Activated naive CD8-positive, alpha-beta T cell (primary cell): ENCODE measurements around the gene NUP188.
"Not testable (repeated sequence)": the region's sequence is repeated elsewhere in the genome, so short reads cannot be mapped to it uniquely, and the experiment has no call there.

Source experiments
- H3K27ac Mint-ChIP-seq: one replicate; pipeline ENCODE4 v1.8.0; 2021; ENCODE audit warnings: mixed read lengths
- H3K27me3 Mint-ChIP-seq: one replicate; pipeline ENCODE4 v1.8.0; 2021; ENCODE audit warnings: mixed read lengths
- H3K36me3 Mint-ChIP-seq: one replicate; pipeline ENCODE4 v1.8.0; 2021; ENCODE audit warnings: mixed read lengths
- H3K4me1 Mint-ChIP-seq: one replicate; pipeline ENCODE4 v1.8.0; 2021; ENCODE audit warnings: low read depth, mixed read lengths
- H3K4me3 Mint-ChIP-seq: one replicate; pipeline ENCODE4 v1.8.0; 2021; ENCODE audit warnings: mild to moderate bottlenecking, mixed read lengths
- H3K9me3 Mint-ChIP-seq: one replicate; pipeline ENCODE4 v1.8.0; 2021; ENCODE audit warnings: low read depth, mixed read lengths

The NUP188 gene

GRCh38 chr9:128947277-128947526, 297 bp upstream of the NUP188 start:
- H3K36me3 Mint-ChIP-seq: peaks cover 4% of the 10 kb centered on the region
- H3K4me3 Mint-ChIP-seq: peak overlapping the region; percentile 99
- H3K27me3 Mint-ChIP-seq: no peaks in the 10 kb centered on the region
- H3K9me3 Mint-ChIP-seq: no peaks in the 10 kb centered on the region
- H3K4me1 Mint-ChIP-seq: peaks cover 22% of the 10 kb centered on the region
- peak overlapping the region; percentile 98 for H3K27ac Mint-ChIP-seq

- H3K36me3 Mint-ChIP-seq, H3K27me3 Mint-ChIP-seq, H3K4me1 Mint-ChIP-seq, H3K27ac Mint-ChIP-seq, H3K9me3 Mint-ChIP-seq, H3K4me3 Mint-ChIP-seq: not testable (repeated sequence)
Measured at GRCh38 chr9:128961403-128961802, 13.9 kb downstream of the NUP188 start.

GRCh38 chr9:128969491-128969890, 22.0 kb downstream of the NUP188 start:
- peaks cover 16% of the 10 kb centered on the region for H3K36me3 Mint-ChIP-seq
- H3K4me3 Mint-ChIP-seq: no peak overlapping the region
- H3K27ac Mint-ChIP-seq: no peak overlapping the region
- no peaks in the 10 kb centered on the region for H3K27me3 Mint-ChIP-seq
- H3K9me3 Mint-ChIP-seq: no peaks in the 10 kb centered on the region
- H3K4me1 Mint-ChIP-seq: peaks cover 2% of the 10 kb centered on the region

- Mint-ChIP-seq H3K27me3 (no peaks in the 10 kb centered on the region), H3K4me3 (no peak overlapping the region), H3K36me3 (peaks cover 19% of the 10 kb centered on the region), H3K27ac (no peak overlapping the region), H3K4me1 (peaks cover 2% of the 10 kb centered on the region), H3K9me3 (no peaks in the 10 kb centered on the region)
Measured at GRCh38 chr9:128972956-128973355, 25.5 kb downstream of the NUP188 start.

GRCh38 chr9:128979111-128979510, 31.6 kb downstream of the NUP188 start:
- Mint-ChIP-seq H3K9me3 (no peaks in the 10 kb centered on the region), H3K27ac (no peak overlapping the region), H3K4me1 (no peaks in the 10 kb centered on the region), H3K36me3 (peaks cover 16% of the 10 kb centered on the region), H3K4me3 (no peak overlapping the region), H3K27me3 (no peaks in the 10 kb centered on the region)

GRCh38 chr9:128983536-128983935, 36.0 kb downstream of the NUP188 start:
- Mint-ChIP-seq H3K4me1 (no peaks in the 10 kb centered on the region), H3K27ac (no peak overlapping the region), H3K27me3 (no peaks in the 10 kb centered on the region), H3K4me3 (no peak overlapping the region), H3K36me3 (peaks cover 19% of the 10 kb centered on the region), H3K9me3 (no peaks in the 10 kb centered on the region)

- H3K4me1 Mint-ChIP-seq: no peaks in the 10 kb centered on the region
- H3K36me3 Mint-ChIP-seq: peaks cover 10% of the 10 kb centered on the region
- no peak overlapping the region for H3K4me3 Mint-ChIP-seq
- H3K27me3 Mint-ChIP-seq: no peaks in the 10 kb centered on the region
- H3K9me3 Mint-ChIP-seq: no peaks in the 10 kb centered on the region
- no peak overlapping the region for H3K27ac Mint-ChIP-seq
Measured at GRCh38 chr9:128986671-128987070, 39.2 kb downstream of the NUP188 start.

- Mint-ChIP-seq H3K9me3 (no peaks in the 10 kb centered on the region), H3K36me3 (peaks cover 12% of the 10 kb centered on the region), H3K27me3 (no peaks in the 10 kb centered on the region), H3K4me1 (no peaks in the 10 kb centered on the region), H3K27ac (no peak overlapping the region), H3K4me3 (no peak overlapping the region)
Measured at GRCh38 chr9:128987805-128988204, 40.3 kb downstream of the NUP188 start.

GRCh38 chr9:128992995-128993394, 45.5 kb downstream of the NUP188 start:
- H3K9me3 Mint-ChIP-seq: no peaks in the 10 kb centered on the region
- peaks cover 9% of the 10 kb centered on the region for H3K4me1 Mint-ChIP-seq
- no peak overlapping the region for H3K27ac Mint-ChIP-seq
- no peaks in the 10 kb centered on the region for H3K27me3 Mint-ChIP-seq
- H3K36me3 Mint-ChIP-seq: peaks cover 16% of the 10 kb centered on the region
- H3K4me3 Mint-ChIP-seq: no peak overlapping the region

- Mint-ChIP-seq H3K27me3 (no peaks in the 10 kb centered on the region), H3K36me3 (peaks cover 13% of the 10 kb centered on the region), H3K27ac (no peak overlapping the region), H3K9me3 (no peaks in the 10 kb centered on the region), H3K4me3 (no peak overlapping the region), H3K4me1 (peaks cover 9% of the 10 kb centered on the region)
Measured at GRCh38 chr9:128995791-128996190, 48.3 kb downstream of the NUP188 start.

GRCh38 chr9:128998462-128998861, 51.0 kb downstream of the NUP188 start:
- Mint-ChIP-seq H3K36me3 (peaks cover 13% of the 10 kb centered on the region), H3K4me3 (no peak overlapping the region), H3K9me3 (no peaks in the 10 kb centered on the region), H3K27ac (no peak overlapping the region), H3K4me1 (peaks cover 9% of the 10 kb centered on the region), H3K27me3 (no peaks in the 10 kb centered on the region)

GRCh38 chr9:128999581-129000206, 52.2 kb downstream of the NUP188 start:
- Mint-ChIP-seq H3K27ac (no peak overlapping the region), H3K4me3 (no peak overlapping the region), H3K27me3 (no peaks in the 10 kb centered on the region), H3K4me1 (peaks cover 8% of the 10 kb centered on the region), H3K9me3 (no peaks in the 10 kb centered on the region), H3K36me3 (peaks cover 9% of the 10 kb centered on the region)

GRCh38 chr9:129001504-129002325, 54.2 kb downstream of the NUP188 start:
- H3K27ac Mint-ChIP-seq: peak overlapping the region; percentile 61
- H3K36me3 Mint-ChIP-seq: peaks cover 6% of the 10 kb centered on the region
- H3K4me3 Mint-ChIP-seq: no peak overlapping the region
- H3K4me1 Mint-ChIP-seq: peaks cover 2% of the 10 kb centered on the region
- no peaks in the 10 kb centered on the region for H3K27me3 Mint-ChIP-seq
- no peaks in the 10 kb centered on the region for H3K9me3 Mint-ChIP-seq

GRCh38 chr9:129002992-129003391, 55.5 kb downstream of the NUP188 start:
- Mint-ChIP-seq H3K9me3 (no peaks in the 10 kb centered on the region), H3K4me3 (no peak overlapping the region), H3K36me3 (peaks cover 2% of the 10 kb centered on the region)

GRCh38 chr9:129004173-129004572, 56.7 kb downstream of the NUP188 start:
- not testable (repeated sequence) for H3K4me1 Mint-ChIP-seq, H3K9me3 Mint-ChIP-seq, H3K36me3 Mint-ChIP-seq, H3K27me3 Mint-ChIP-seq, H3K4me3 Mint-ChIP-seq, H3K27ac Mint-ChIP-seq

More at GRCh38 chr9:129002992-129003391, 55.5 kb downstream of the NUP188 start:
- H3K4me1 Mint-ChIP-seq: peaks cover 2% of the 10 kb centered on the region
- H3K27ac Mint-ChIP-seq: no peak overlapping the region
- no peaks in the 10 kb centered on the region for H3K27me3 Mint-ChIP-seq
